D341Med (cell line): ENCODE results near the gene IRF7.
"Not testable (repeated sequence)": the region's sequence is repeated elsewhere in the genome, so short reads cannot be mapped to it uniquely, and the experiment has no call there.

Experiments used
- DNase-seq: peaks from one replicate; pipeline ENCODE4 v3.0.0; 2012; ENCODE audit warnings: low spot score

IRF7 gene

DNA sequence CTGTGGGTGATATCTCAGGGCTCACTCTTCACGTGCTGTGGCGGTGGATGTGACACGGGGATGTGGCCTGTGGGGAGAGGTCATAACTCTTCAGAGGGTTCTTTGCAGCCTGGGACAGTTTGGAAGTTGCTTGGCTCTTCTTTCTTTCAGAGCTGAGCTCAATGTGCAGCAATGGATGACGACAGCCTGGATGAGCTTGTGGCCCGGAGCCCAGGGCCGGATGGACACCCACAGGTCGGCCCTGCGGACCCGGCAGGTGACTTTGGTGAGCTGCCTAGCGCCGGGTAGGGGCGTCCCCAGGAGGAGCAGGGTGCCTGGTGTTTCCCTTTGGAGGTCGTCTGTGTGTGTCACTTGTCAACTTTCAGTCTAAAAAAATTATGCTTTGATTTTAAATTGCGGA, 34.4 kb downstream of the IRF7 start:
- no peak for DNase-seq

DNA sequence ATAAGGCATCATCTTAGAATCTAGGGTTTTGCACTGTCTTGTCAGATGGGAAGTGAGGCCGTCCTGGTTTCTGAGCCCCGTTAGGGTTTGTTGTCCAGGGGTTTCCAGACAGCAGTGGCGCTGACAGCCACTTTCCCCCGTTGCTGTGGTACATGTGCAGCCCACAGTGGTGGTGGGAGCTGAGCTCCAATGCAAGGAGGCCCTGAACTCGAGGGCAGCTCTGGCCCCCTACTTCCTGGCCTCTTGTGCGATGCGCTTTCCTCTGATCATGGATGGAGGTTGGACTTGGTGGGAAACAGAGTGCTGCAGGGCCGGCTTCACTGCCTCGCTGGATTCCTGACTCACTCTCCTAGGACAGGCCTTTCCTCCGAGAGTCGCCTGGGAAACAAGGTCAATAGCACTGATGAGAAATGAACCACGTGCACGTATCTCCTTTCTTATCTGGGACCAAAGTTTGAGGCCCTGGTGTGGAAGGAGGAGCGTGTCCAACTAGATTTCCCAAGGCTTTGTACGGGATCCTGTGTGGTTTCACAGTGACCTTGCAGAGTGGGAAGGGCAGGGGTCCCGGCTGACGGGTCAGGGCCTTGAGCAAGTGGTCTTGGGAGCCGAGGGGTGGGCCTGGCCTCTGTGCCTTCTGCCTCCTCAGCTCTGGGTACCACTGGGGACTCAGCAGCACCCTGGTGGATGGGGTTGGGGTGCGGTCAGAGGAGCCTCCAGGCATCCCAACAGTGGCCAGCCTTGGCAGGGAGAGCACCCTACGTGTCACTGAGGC, 35.7 kb downstream of the IRF7 start:
- no peak for DNase-seq

DNA sequence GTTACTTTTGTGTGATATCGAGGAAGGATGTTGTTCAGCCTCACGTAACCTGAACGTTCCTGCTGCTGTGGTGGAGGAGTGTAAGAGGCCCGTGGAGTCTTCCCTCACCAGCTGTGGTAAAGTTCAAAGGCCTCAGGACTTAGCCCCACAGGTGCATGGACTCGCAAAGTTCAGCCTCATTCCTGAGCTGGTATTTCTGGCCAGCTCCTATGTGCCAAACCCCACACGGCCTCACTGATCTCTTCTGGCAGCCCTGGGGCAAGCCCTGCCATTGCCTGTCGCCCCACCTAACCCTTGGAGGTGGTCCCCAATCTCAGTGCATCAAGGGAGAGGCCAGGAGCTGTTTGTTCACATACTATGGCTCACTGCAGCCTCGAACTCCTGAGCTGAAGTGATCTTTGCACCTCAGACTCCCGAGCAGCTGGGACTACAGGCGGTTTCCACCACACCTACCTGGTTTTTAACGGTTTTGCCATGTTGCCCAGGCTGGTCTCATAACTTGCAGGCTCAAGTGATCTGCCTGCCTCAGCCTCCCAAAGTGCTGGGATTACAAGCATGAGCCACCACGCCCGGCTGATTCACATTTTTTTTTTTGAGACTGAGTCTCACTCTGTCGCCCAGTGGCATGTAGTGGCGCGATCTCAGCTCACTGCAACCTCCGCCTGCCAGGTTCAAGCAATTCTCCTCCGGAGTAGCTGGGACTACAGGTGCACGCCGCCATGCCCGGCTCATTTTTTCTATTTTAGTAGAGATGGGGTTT, 37.3 kb downstream of the IRF7 start:
- DNase-seq: no peak

DNA sequence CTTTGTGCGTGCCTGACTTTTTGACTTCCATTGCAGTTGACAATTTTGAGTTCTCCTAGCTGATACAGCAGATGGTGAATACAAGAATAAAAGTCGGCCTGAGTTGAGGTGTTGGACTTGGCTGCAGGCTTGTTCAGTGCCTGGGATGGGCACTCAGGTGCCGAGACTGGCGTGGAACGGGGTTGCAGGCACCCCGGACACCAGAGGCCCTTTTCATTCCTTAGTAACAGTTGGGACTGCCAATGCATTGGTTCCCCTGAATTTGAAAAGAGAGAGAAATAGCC, 38.2 kb downstream of the IRF7 start:
- no peak for DNase-seq

DNA sequence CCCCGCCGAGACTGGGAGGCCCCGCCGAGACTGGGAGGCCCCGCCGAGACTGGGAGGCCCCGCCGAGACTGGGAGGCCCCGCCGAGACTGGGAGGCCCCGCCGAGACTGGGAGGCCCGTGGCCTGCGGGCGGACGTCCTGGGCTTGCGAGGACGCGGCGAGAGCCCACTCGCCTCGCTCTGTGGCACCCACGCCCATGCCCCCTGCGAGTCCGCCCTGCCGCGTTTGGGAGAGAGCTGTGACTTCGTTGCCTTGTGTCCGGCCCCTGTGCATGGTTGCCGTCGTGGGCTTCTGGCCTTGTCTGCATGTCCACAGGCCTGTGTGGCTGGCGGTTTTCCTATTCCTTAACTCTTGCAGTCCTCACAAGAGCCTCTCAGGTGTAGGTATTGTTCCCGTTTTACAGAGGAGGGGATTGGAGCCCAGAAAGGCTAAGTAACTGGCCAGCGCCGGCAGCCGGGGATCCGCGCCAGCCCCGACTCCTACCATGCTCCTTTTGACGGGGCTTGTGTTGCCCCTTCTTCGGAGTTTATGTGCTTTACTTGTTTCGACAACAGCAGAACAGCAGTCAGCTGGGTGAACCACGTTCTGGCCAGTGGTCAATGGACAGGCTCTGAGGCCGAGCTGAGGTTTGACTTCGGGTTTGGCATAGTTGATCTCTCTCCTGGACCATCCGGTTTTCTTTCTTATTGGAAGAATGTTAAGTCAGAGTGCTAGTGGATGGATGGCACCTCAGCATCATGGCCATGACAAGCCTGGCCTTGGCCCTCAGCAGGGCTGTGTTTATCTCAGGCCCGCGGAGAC, 38.7 kb downstream of the IRF7 start:
- DNase-seq: no peak

DNA sequence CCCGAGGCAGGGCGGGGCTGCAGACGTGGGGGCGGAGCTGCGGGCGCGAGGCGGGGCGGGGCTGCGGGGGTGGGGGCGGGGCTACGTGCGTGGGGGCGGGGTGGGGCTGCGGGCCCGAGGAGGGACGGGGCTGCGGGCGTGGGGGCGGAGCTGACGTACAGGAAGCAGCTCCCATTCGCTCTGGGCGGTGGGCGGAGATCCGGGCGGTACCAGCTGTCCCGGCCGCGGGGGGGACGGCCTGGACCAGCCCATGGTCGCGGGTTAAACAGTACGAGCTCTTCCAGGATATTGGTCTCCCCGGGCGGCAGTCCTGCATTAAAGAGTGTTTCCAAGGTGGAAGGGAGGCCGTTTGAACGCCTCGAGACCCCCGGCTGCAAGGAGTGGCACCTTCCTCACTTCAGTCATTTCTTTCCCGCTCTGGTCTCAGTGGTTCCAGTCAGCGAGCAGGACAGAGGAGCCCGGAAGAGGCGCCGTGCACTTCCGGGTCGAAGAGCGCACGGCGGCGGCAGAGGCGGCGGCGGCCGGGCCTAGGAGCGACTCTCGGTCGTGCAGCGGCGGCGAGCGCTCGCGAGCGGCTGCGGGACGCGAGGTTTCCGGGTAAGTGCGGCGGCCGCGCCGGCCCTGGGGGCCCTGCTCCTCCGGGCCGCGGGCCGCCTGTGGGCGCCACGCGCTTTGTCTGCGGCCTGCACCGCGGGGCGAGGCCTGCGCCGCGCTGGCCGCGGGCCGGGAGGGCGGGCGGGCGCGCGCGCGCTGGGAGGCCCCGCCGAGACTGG, 39.6 kb downstream of the IRF7 start, which contains the start of gene PHRF1:
Gene PHRF1, plus strand, starts transcription at position 475 of the 773 bp plus-strand sequence. CDS start 5,043 bp downstream, outside the sequence.
- peak; percentile 98 for DNase-seq

DNA sequence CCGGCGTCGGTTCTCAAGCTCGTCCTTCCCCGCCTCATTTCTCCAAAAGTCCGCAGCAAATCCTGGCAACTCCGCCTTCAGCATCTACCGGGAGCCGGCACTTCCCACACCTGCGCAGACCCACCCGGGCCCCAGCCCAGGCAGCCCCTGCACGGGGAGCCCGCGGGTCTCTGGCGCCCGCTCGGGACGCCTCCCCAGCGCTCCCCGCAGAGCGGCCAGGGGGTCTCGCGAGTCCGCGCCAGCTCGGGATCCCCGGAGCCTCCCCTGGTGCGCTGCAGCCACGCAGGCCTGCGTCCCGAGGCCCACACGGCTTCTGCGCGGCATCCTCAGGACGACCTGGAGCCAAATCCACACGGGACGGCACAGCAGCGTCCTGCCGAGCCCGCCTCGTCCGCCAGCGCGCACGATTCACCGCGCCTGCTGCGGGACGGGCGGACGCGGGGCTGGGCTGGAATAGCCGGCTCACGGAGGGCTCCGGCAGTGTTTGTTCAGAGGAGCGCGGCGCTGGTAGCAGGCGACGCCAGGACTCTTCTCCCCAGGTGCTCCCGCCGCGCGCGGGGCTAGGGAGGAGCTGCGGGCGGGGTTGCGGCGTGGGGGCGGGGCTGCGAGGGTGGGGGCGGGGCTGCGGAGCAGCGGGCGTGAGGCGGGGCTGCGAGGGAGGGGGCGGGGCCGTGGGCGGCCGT, 40.3 kb downstream of the IRF7 start:
- peak; percentile 98 for DNase-seq

DNA sequence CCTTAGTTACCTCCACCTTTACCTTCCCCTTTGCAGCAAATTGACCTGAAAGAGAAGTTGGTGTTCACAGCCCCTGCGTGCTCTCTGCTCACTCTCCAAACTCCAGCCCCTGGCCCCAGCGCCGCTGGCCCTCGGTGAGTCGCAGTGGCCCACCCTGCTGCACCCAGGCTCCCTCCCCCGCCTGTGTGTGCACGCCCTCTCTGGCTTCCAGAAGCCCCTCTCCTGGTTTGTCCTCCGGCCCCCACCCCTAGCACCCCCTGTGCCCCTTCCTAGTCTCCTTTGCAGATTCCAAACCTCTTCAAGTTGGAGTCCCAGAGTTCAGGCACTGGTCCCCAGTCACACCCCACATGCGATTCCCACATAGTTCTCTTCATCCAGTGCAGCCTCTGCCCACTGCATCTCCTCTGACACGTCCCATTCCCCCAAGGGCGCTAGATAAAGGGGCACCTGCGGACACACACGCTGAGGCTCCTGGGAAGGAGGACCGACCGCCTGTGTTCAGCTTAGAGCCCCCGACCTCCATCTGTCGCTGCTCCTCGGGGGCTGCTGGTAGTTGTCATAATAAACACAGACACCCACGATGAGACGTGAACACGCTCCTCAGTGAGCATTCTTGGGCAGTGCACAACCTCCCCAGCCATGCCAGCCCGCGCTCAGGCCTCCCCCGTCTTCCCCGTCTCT, 41.0 kb downstream of the IRF7 start:
- DNase-seq: no peak

DNA sequence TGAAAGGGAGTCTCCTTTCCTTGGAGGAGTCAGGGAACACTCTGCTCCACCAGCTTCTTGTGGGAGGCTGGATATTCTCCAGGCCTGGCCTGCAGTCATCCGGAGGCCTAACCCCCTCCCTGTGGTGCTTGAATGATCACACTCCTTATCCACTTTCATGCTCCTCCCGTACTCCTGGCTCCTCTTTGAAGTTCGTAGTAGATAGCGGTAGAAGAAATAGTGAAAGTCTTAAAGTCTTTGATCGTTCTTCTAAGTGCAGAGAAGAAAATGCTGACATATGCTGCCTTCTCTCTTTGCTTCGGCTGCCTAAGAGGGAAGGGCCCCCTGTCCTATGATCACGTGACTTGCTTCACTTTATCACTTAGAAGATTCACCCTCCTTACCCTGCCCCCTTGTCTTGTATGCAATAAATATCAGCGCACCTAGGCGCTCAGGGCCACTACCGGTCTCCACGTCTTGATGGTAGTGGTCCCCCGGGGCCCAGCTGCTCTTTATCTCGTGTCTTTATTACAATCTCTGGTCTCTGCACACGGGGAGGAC, 41.6 kb downstream of the IRF7 start:
- not testable (repeated sequence) for DNase-seq

DNA sequence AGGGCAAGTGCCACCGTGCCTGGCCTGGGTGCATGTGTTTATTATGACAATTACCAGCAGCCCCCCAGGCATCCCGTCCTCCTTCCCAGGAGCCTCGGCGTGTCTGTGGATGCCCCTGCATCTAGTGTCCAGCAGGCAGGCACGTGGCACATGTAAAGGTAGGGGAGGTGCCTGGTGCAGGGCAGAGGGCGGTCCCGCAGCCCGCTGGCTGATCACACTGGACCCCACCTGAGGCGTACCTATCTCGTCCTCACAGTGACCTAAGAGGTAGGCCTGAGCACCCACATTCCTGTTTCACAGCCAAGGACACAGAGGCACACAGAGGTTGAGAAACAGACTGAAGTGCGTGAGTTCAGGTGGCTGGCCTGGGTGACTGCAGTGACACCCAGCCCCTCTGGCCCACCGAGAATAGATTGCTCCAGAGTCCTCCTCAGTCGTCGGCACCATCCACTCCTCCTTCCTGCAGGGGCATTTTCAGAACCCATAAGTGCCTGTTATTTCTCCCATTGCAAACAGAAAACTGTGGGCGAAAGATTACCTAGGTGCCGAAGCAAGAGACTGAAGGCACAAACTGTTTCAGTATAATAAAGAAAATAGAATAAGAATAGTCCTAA, 42.5 kb downstream of the IRF7 start:
- no peak for DNase-seq

DNA sequence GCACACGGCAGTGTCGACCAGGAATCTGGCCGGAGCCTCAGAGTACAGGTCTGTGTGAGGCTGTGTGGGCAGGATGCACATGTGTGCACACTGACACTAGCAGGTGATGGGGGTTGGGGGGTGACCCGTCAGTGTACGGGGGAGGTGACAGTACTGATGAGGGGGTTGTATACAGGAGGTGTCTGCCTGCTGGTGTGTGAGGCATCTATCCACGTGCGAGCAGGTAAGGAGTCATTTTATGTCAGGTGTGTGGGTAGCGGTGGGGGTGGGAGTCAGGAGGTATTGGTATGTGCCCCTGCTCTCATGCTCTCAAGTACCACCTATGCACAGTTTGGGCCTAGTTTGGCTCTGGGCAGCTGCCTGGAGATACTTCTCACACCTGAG, 44.0 kb downstream of the IRF7 start:
- no peak for DNase-seq

DNA sequence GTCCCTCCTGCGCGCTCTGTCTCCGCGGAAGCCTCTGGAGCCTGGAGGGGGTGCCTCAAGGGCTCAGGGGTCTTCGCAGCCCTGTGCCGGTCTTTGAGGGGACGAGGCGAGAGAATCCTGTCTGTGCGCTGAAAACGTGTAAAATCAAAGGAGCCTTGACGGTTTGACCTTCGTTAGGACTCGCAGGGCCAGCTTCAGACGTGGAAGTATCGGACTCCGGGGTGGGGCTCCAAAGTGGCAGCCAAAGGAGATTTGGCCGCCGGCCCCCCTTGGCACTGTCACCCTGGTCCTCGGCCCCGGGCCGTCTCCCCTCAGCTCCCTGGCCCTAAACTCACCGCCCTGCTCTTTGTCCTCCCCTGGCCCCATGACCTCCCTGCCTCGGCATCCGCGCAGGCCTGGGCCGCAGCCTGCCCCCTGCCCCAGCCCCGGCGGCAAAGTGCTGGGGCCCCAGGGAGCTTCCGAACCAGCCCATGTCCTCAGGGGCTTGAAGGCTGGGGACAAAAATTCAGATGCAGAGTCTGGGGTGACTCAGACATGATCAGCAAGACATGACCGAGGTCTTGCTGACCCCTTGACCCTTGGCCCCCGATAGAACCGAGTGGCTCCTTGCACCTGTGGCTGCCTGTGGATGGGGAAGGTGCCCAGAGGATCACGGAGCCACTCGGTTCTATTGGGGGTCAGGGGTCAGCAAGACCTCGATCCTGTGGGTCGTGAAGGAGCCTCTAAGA, 46.4 kb downstream of the IRF7 start:
- DNase-seq: no peak

DNA sequence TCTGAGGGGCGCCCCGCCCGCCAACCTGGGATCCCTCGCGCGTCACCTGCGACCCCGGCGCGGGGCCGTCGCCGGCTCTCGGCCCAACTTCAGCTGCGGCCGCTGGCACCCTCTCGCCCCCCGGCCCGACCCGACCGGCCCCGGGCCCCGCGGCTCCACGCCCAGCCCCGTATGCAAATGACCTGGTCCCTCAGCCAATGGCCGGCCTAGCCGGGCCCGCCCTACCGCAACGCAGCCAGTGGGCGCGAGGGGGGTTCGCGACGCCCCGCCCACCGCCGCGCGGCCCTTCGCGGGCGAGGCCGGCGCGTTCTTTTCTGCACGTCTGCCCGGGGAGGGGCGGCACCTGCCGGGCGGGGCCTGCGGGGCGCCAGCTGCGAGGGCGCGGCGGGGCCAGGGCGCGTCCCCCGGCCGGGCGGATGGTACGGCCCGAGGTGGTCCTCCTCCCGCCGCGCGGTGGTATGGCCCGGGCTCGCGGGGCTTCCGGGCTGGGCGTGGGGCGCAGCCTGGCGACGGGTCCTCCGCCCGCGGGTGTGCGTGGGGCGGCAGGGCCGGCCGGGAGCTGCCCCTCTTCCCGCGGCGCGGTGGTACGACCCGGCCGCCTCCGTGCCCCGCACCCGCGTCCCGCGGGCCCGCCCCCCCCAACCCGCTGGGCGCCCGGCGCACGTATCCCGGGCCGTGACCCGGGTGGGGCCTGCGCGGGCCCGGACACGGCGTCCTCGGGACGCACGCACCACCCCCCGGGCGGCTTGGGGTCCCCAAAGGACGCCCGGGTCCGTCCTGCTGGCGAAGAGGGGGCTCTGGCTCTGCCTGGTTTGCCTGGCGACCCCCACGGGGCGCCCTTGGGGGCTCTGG, 47.2 kb downstream of the IRF7 start:
- DNase-seq: peak; percentile 98

DNA sequence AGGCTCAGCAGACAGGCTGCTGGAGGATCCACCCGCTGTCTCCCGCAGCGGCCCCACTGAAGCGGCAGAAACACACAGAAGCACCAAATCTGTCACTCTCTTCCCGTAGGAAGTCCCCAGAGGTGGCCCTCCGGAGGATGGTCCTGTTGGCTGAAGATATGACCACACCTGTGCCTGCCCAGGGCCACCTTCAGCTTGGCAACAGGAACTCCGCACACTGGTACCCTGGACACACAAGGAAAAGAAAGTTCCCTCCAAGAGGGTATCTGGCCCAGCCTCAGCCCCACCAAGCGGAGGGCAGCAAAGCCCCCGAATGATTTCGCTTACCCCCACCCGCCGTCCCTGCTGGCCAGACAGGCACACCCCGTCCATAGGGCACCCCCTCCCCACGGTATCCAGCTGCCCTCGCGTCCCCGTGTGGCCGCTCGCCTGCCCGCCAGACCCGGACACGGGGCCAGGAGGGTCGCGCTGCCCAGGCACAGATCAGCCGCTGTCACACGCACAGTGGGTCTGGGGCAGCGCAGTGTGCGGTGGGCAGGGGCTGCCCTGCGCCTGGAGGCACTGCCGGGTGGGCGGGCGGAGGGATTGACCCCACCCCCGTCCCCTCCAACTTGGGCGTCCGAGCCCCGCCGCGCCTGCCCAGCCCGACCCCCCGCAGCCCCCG, 48.0 kb downstream of the IRF7 start:
- DNase-seq: no peak

DNA sequence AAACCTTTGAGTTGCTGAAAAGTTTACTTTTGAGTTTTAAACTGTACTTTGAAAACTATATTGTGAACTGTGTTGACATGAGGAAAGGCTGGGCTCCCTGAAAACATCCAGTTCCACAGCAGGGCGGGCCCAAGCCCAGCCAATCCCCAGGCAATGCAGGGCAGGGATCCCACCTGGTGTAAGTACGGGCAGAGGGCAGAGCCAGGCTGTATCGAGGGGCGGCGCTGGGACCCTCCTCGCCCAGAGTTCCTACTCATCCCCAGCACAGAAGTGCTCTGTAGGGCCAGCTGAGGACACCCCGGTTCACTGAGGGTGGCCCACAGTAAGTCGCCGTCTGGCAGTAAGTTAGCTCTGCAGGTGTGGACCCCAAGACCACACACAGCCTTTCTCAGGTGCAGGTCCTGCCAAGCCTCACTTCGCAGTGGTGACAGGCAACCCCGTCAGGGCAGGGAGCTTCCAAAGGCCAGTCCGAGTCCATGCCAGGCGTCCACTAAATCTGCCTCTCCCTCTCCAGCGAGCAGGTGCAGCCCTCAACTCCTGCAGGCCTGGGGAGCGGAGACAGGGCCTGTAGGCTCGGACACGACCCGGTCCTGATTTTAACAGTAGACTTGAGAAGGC, 48.6 kb downstream of the IRF7 start:
- no peak for DNase-seq

DNA sequence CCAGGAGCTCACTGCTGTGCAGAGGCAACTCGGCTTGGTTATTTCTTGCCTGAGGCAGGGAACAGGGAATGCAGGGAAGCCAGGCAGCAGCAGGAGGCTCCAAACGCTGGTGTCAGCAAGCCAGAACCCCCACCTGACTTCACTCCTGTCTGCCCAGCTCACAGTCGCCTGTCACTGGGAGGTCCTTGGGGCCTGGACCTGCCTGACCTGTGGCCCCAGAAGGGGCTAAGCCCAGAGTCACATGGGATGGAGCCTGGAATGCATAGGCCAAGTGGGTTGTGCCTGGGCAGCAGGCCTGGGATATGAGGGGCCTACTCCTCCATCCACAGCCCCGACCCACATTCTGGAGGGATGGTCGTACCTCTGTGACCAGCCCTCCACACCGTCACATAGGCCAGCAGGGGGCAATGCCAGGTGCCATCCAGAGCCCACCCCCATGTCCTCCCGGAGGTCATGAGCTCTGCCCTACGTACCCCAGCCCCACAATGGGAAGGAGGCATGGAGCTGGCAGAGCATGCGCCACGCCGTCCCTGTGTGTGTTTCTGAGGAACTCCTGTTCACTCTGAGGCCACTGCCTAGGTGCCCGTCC, 49.7 kb downstream of the IRF7 start:
- no peak for DNase-seq
